HG02571 (cell line): ENCODE results near the gene PVR.
"Not testable (repeated sequence)": the region's sequence is repeated elsewhere in the genome, so short reads cannot be mapped to it uniquely, and the experiment has no call there.

Experiments used
- ATAC-seq: cut with Tn5 transposase; IDR thresholded peaks from one replicate; pipeline ENCODE4 v1.9.1; 2021; ENCODE audit warnings: mild to moderate bottlenecking, moderate library complexity; ENCODE audit not compliant: unreplicated experiment

The PVR gene, protein sequence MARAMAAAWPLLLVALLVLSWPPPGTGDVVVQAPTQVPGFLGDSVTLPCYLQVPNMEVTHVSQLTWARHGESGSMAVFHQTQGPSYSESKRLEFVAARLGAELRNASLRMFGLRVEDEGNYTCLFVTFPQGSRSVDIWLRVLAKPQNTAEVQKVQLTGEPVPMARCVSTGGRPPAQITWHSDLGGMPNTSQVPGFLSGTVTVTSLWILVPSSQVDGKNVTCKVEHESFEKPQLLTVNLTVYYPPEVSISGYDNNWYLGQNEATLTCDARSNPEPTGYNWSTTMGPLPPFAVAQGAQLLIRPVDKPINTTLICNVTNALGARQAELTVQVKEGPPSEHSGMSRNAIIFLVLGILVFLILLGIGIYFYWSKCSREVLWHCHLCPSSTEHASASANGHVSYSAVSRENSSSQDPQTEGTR

DNA sequence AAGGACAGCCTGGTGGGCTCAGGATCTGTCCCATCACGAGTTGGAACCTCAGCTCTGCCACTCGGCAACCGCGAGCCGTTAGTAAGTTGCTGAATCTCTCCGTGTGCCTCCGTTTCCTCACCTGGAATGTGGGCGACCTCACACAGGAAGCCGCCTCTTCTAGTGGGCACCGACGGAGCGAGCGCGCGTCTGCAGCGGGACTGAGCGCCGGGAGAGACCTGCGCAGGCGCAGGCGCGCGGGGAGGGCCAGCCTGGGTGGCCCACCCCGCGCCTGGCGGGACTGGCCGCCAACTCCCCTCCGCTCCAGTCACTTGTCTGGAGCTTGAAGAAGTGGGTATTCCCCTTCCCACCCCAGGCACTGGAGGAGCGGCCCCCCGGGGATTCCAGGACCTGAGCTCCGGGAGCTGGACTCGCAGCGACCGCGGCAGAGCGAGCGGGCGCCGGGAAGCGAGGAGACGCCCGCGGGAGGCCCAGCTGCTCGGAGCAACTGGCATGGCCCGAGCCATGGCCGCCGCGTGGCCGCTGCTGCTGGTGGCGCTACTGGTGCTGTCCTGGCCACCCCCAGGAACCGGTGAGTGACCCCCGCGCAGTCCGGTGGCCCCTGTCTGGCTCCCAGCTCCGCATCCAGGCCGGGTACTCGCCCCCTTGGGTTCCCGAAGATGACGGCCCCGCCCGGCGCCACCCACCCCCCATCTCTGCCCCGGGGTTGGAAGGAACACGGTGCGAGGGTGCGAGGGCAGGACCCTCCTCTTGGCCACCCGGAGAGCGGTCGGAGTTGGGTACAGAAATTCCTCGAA is at the start of gene PVR:
PVR (plus strand) TSS at position 306 of the 797 bp plus-strand sequence; CDS start at position 493, 187 bp downstream.
- ATAC-seq = no peak

- no peak for ATAC-seq
These were observed 47.1 kb upstream of the PVR start for GRCh38 chr19:44596428-44597130.

DNA sequence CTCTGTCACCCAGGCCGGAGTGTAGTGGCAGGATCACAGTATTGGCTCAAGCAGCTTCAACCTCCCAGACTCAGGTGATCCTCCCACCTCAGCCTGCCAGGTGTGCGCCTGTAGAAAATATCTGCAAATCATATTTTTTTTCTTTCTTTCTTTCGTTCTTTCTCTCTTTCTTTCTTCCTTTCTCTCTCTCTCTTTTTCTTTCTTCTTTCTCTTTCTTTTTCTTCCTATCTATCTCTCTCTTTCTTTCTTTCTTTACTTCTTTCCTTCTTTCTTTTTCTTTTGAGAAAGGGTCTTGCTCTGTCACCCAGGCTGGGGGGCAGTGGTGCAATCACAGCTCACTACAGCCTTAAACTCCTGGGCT is 46.6 kb upstream of the PVR start:
- ATAC-seq = no peak

- no peak for ATAC-seq
These were observed 45.4 kb upstream of the PVR start for GRCh38 chr19:44598355-44598754.

DNA sequence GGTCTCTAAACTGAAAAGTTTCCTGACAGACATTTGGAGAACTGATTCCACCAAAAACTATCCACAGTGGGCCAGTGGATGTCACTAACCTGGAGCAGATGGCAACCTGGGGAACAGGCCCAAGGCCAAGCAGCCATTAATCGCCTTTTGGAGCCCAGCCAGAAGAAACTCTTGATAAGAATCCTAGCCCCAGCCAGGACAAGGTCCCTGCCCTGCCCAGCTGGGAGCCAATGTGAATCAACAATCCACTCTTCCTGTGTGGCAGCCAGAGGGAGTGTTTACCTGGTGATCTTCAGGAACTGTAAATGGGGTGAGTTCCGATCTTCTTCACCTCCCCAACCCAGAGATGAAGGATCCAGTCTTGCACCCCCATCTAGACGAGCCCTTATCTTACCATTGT is 44.8 kb upstream of the PVR start:
- ATAC-seq = no peak

- no peak for ATAC-seq
These were observed 43.2 kb upstream of the PVR start for GRCh38 chr19:44600466-44600865.

- no peak for ATAC-seq
These were observed 41.6 kb upstream of the PVR start for GRCh38 chr19:44602081-44602480.

DNA sequence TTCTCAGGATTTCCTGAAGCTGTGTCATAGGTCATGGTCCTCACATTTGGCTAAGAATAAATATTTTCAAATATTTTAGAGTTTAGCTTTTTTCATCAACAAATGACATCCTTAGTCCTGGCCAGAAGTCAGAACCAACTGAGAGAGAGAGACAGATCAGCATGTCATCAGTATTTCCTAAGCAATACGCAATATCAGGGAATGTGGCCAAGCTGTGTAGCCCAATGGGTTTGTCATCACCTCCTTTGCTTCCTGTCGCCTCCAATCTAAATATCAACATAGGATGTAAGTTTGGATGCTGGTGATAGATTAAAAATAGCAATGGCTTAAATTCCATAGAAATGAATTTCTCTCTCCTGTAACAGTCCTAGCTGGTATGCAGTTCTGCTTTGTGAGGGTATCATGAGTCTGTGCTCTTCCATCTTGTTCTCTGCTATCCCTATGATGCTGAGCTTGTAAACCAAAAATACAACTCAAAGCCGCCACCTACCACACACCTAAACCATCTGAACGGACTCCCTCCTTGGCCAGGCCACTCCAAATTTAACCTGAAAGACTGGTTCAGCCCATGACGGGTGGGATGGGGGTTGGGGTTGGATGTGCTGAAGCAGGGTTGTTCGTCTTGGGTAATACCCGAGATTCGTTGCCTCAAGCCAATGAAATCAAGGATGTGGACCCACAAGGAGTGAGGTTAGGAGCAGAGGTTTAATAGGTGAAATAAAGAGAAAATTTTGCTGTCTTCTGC is 40.3 kb upstream of the PVR start:
- no peak for ATAC-seq

- no peak for ATAC-seq
These were observed 39.5 kb upstream of the PVR start for GRCh38 chr19:44604241-44604640.

DNA sequence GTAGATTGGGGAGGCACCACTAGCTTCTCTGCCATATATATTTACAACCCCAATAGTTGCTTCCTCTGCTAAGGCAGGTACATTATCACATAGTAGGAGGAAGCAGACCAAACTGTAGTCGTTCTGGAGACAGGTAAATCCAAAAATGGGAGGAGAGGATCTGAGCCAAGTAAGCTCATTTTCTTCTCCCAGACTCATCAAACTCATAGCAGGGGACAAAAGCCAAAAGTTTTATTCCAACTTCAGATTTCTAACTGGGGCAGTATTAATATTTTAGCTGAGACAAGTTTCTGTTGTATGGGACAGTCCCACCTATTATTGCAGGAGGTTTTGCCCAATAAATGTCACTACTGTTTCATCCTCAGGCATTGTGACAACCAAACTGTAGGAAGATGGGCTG is 38.2 kb upstream of the PVR start:
- no peak for ATAC-seq

DNA sequence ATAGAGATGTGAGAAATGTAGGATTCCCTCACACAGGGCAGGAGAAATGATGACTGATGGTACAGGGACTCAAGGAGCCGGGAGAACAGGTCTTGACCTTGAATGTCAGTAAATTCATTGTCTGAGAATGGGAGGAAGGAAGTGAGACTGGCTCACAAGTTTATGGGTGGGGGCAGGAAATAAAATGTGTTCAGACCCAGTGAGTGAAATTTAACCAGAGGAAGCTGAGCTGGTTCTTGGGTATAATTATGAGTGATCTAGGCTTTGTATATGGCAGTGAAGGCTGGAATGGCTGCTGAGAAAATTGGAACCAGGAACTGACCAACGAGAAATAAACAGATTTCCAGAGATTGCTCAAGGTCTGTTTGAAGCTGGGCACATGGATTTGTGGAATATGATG is 36.7 kb upstream of the PVR start:
- ATAC-seq = no peak

- no peak for ATAC-seq
These were observed 35.8 kb upstream of the PVR start for GRCh38 chr19:44607917-44608316.

DNA sequence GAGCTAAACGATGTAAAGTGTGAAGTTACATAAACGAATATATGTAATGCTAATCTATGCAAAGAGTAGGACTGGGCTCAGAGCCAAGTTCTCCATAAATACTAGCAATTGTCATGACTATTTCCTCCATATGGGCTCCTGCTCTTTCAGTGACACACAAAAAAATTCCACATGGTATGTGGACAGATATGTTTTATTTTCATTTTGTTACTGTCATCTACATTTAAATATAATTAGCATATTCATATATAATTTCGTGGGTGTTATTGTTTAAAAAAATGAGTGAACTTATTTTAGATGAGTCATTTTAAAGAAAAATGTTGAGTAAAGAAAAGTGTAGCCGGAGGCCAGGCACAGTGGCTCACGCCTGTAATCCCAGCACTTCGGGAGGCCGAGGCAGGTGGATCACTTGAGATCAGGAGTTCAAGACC is 35.3 kb upstream of the PVR start:
- no peak for ATAC-seq

GRCh38 chr19:44609219-44609618 is 34.5 kb upstream of the PVR start:
- no peak for ATAC-seq

DNA sequence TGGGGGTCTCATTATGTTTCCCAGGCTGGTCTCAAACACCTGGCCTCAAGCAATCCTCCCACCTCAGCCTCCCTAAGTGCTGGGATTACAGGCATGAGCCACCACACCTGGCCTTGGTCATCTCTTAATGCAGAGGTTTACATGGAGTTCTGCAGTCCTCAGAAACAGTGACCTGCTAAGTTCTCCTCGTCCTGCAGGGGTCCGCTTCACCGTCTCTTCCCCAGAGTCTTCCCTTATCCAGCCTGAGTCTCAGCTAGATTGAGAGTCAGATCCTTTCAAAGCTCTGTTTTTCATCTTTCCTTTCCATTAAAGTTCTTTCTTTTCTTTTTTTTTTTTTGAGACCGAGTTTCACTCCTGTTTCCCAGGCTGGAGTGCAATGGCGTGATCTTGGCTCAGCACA is 33.2 kb upstream of the PVR start:
- not testable (repeated sequence) for ATAC-seq

- ATAC-seq = no peak
These were observed 31.9 kb upstream of the PVR start for GRCh38 chr19:44611812-44612295.

- no peak for ATAC-seq
These were observed 30.2 kb upstream of the PVR start, which contains the start of gene IGSF23 for GRCh38 chr19:44613295-44614178. IGSF23 (plus strand) TSS chr19:44613563; CDS start chr19:44613646, 83 bp downstream.

DNA sequence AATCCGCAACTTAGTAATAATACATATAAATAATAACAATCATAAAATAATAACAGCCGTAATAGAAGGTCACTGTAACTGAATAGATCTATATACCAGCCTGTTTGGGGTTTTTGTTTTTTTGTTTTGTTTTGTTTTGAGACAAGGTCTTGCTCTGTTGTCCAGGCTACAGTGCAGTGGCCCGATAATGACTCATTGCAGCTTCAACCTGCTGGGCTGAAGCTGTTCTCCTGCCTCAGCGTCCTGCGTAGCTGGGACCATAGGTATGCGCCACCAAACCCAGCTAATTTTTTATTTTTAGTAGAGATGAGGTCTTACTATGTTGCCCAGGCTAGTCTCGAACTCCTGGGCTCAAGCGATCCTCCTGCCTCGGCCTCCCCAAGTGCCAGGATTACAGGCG is 29.4 kb upstream of the PVR start:
- ATAC-seq = no peak

GRCh38 chr19:44615863-44616247 is 27.9 kb upstream of the PVR start:
- no peak for ATAC-seq
